HepG2 (cell line): Measurements from ENCODE around the gene WASF1. TPM values are rescaled to one million over a fixed set of nuclear protein-coding genes. Genes with fewer than 3 reads are reported as not detected.

Experiments used
- ATM ChIP-seq: fragments of 450-650 bp; IDR thresholded peaks from 2 replicates; pipeline ENCODE4 v1.7.1; 2017; ENCODE audit warnings: mild to moderate bottlenecking, borderline replicate concordance
- EED ChIP-seq: sonication (generic); formaldehyde crosslinking; IDR thresholded peaks from 2 replicates; pipeline ENCODE4 v1.5.0; 2020; ENCODE audit warnings: mild to moderate bottlenecking, missing genetic modification reagents
- FLYWCH1 ChIP-seq: sonication (generic); formaldehyde crosslinking; IDR thresholded peaks from 2 replicates; pipeline ENCODE4 v1.8.1; 2023; ENCODE audit warnings: mild to moderate bottlenecking, missing genetic modification reagents
- FOXA1 ChIP-seq, 2 experiments: fragments of 450-650 bp in 1 of 2; sonication (generic) in 1 of 2; formaldehyde crosslinking in 1 of 2; IDR thresholded peaks; 2 replicates each; pipeline versions ENCODE4 v1.4.0 to v1.6.1; 2016 to 2020; ENCODE audit warnings: missing genetic modification reagents in 1 of 2
- HIVEP1 ChIP-seq: sonication (generic); formaldehyde crosslinking; IDR thresholded peaks from 2 replicates; pipeline ENCODE4 v1.4.0; 2020; ENCODE audit warnings: mild to moderate bottlenecking, missing genetic modification reagents
- LCORL ChIP-seq, 2 experiments: fragments of 450-650 bp in 1 of 2; sonication (generic) in 1 of 2; formaldehyde crosslinking in 1 of 2; IDR thresholded peaks; 2 replicates each; pipeline versions ENCODE4 v1.5.0 to v1.6.1; 2017 to 2020; ENCODE audit warnings: antibody characterized with exemption in 1 of 2, missing genetic modification reagents in 1 of 2
- NCOA5 ChIP-seq: sonication (generic); formaldehyde crosslinking; IDR thresholded peaks from 2 replicates; pipeline ENCODE4 v1.4.0; 2020; ENCODE audit warnings: missing genetic modification reagents
- RARG ChIP-seq: sonication (generic); formaldehyde crosslinking; IDR thresholded peaks from 2 replicates; pipeline ENCODE4 v1.4.0; 2020; ENCODE audit warnings: low read depth, mild to moderate bottlenecking, missing genetic modification reagents
- SMC3 ChIP-seq: IDR thresholded peaks from 2 replicates; pipeline ENCODE4 v1.6.1; 2011; ENCODE audit warnings: low read length, improper control_type of control experiment
- SSRP1 ChIP-seq: IDR thresholded peaks from 2 replicates; pipeline ENCODE4 v1.6.1; 2016; ENCODE audit warnings: control low read depth
- TBP ChIP-seq: sonication (generic); formaldehyde crosslinking; IDR thresholded peaks from 2 replicates; pipeline ENCODE4 v1.5.0; 2020; ENCODE audit warnings: missing genetic modification reagents
- TBX2 ChIP-seq: sonication (generic); formaldehyde crosslinking; IDR thresholded peaks from 2 replicates; pipeline ENCODE4 v1.5.0; 2020; ENCODE audit warnings: missing genetic modification reagents, mild to moderate bottlenecking, borderline replicate concordance
- THAP11 ChIP-seq: IDR thresholded peaks from 2 replicates; pipeline ENCODE4 v1.6.1; 2016; ENCODE audit warnings: missing biosample characterization, missing genetic modification reagents
- ZC3H4 ChIP-seq: sonication (generic); formaldehyde crosslinking; IDR thresholded peaks from 2 replicates; pipeline ENCODE4 v1.4.0; 2020; ENCODE audit warnings: missing genetic modification reagents, borderline replicate concordance
- ZNF143 ChIP-seq: sonication (generic); formaldehyde crosslinking; IDR thresholded peaks from 2 replicates; pipeline ENCODE4 v1.4.0; 2020; ENCODE audit warnings: missing genetic modification reagents
- ZNF33A ChIP-seq: sonication (generic); formaldehyde crosslinking; IDR thresholded peaks from 2 replicates; pipeline ENCODE4 v1.5.1; 2020; ENCODE audit warnings: missing genetic modification reagents, mild to moderate bottlenecking, moderate library complexity, borderline replicate concordance
- ZNF354B ChIP-seq: sonication (generic); formaldehyde crosslinking; IDR thresholded peaks from 2 replicates; pipeline ENCODE4 v1.8.0; 2022; ENCODE audit warnings: mild to moderate bottlenecking, missing genetic modification reagents
- ZNF724P ChIP-seq: sonication (generic); formaldehyde crosslinking; IDR thresholded peaks from 2 replicates; pipeline ENCODE4 v1.8.0; 2022; ENCODE audit warnings: missing genetic modification reagents, borderline replicate concordance
- ZNF788 ChIP-seq: sonication (generic); formaldehyde crosslinking; IDR thresholded peaks from 2 replicates; pipeline ENCODE4 v1.5.0; 2020; ENCODE audit warnings: mild to moderate bottlenecking, missing genetic modification reagents, borderline replicate concordance
- ZSCAN21 ChIP-seq: sonication (generic); formaldehyde crosslinking; IDR thresholded peaks from 2 replicates; pipeline ENCODE4 v1.8.0; 2022; ENCODE audit warnings: mild to moderate bottlenecking, missing genetic modification reagents, moderate library complexity, borderline replicate concordance
- polyA plus RNA-seq, 8 experiments: library from polyadenylated mRNA; depleted of rRNA in 3 of 8; stranded (reverse) in 7 of 8; unstranded in 1 of 8; fragments of >200 nt; fragmentation: Illumina TruSeq in 4 of 8; extraction: Trizol in 4 of 8; gene quantifications; 2 replicates each; pipeline versions ENCODE4 v1.2.1 to v1.2.3, GENCODE V29; 2011 to 2016; ENCODE audit warnings: low read depth in 4 of 8, missing spikeins in 1 of 8, mixed read lengths in 1 of 8; ENCODE audit not compliant: insufficient read depth in 1 of 8
- total RNA-seq, 5 experiments: library from RNA; depleted of rRNA; stranded (reverse); fragments of >200 nt; fragmentation: Illumina TruSeq; extraction: Trizol; gene quantifications; 2 replicates each; pipeline ENCODE4 v1.2.3, GENCODE V29; 2016; ENCODE audit warnings: low read depth in 1 of 5
- TF ChIP-seq, protein P1 (sequence below): sonication (generic); formaldehyde crosslinking; IDR thresholded peaks from 2 replicates; pipeline ENCODE4 v1.4.0; 2020; ENCODE audit warnings: missing genetic modification reagents
- TF ChIP-seq, protein P2 (sequence below): IDR thresholded peaks from 2 replicates; pipeline ENCODE4 v1.6.1; 2018; ENCODE audit warnings: missing genetic modification reagents

Gene WASF1
- total and polyA plus RNA-seq, 2 of the 13 experiments (the other 11 are each of a cell fraction or from before 2014, with no cell fraction given), result 8.5 to 17.3 TPM

GRCh38 chr6:110179406-110180227 lies at the start of gene WASF1 (continued):
- TF ChIP-seq ZNF143 (CRISPR knock-in tag) (peak; percentile 97), ZNF724P (CRISPR knock-in tag) (0 out of 2 replicates have a peak, but pooled peaks have one; percentile 66), TBX2 (CRISPR knock-in tag) (no peak), FLYWCH1 (CRISPR knock-in tag) (no peak), ZC3H4 (CRISPR knock-in tag) (0 out of 2 replicates have a peak, but pooled peaks have one; percentile 26), RARG (no peak), FOXA1 (IDR thresholded peaks at IDR 0.05) (no peak), FOXA1 (CRISPR knock-in tag; IDR thresholded peaks at IDR 0.05) (no peak), ATM (no peak), NCOA5 (CRISPR knock-in tag) (no peak), ZNF33A (CRISPR knock-in tag) (no peak), SMC3 (no peak; the same call in 1 of the 2 replicates), ZSCAN21 (CRISPR knock-in tag) (peak; percentile 54; the same call in 1 of the 2 replicates), THAP11 (CRISPR knock-in tag) (peak; percentile 98), ZNF788 (no peak), ZNF354B (CRISPR knock-in tag) (peak; percentile 79; the same call in 1 of the 2 replicates), TBP (no peak), EED (CRISPR knock-in tag) (no peak), SSRP1 (CRISPR knock-in tag) (no peak), HIVEP1 (CRISPR knock-in tag) (peak; percentile 67; the same call in 1 of the 2 replicates), LCORL (IDR thresholded peaks at IDR 0.05) (no peak), LCORL (CRISPR knock-in tag; IDR thresholded peaks at IDR 0.05) (0 out of 2 replicates have a peak, but pooled peaks have one; percentile 25)
- TF ChIP-seq, protein P1, sequence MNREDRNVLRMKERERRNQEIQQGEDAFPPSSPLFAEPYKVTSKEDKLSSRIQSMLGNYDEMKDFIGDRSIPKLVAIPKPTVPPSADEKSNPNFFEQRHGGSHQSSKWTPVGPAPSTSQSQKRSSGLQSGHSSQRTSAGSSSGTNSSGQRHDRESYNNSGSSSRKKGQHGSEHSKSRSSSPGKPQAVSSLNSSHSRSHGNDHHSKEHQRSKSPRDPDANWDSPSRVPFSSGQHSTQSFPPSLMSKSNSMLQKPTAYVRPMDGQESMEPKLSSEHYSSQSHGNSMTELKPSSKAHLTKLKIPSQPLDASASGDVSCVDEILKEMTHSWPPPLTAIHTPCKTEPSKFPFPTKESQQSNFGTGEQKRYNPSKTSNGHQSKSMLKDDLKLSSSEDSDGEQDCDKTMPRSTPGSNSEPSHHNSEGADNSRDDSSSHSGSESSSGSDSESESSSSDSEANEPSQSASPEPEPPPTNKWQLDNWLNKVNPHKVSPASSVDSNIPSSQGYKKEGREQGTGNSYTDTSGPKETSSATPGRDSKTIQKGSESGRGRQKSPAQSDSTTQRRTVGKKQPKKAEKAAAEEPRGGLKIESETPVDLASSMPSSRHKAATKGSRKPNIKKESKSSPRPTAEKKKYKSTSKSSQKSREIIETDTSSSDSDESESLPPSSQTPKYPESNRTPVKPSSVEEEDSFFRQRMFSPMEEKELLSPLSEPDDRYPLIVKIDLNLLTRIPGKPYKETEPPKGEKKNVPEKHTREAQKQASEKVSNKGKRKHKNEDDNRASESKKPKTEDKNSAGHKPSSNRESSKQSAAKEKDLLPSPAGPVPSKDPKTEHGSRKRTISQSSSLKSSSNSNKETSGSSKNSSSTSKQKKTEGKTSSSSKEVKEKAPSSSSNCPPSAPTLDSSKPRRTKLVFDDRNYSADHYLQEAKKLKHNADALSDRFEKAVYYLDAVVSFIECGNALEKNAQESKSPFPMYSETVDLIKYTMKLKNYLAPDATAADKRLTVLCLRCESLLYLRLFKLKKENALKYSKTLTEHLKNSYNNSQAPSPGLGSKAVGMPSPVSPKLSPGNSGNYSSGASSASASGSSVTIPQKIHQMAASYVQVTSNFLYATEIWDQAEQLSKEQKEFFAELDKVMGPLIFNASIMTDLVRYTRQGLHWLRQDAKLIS, result no peak
- TF ChIP-seq, protein P2, sequence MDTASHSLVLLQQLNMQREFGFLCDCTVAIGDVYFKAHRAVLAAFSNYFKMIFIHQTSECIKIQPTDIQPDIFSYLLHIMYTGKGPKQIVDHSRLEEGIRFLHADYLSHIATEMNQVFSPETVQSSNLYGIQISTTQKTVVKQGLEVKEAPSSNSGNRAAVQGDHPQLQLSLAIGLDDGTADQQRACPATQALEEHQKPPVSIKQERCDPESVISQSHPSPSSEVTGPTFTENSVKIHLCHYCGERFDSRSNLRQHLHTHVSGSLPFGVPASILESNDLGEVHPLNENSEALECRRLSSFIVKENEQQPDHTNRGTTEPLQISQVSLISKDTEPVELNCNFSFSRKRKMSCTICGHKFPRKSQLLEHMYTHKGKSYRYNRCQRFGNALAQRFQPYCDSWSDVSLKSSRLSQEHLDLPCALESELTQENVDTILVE, result no peak
